Neural progenitor cell (in vitro differentiated cells): ENCODE measurements around the gene STARD3. TPM values are rescaled to one million over a fixed set of nuclear protein-coding genes. Genes with fewer than 3 reads are reported as not detected.

ENCODE experiments used
- DNase-seq: peaks from one replicate; pipeline ENCODE4 v3.0.0-alpha.2; 2016; ENCODE audit warnings: low spot score
- H2AFZ ChIP-seq: fragments of 200-600 bp; sonication (generic); replicated peaks from 2 replicates; pipeline ENCODE4 v1.6.1; 2016; ENCODE audit warnings: antibody characterized with exemption
- H3F3A ChIP-seq: fragments of 200-600 bp; sonication (generic); 2 replicates; pipeline ENCODE4 v1.6.1; 2016; ENCODE audit warnings: antibody characterized with exemption, low read depth
- H3K27ac ChIP-seq: fragments of 200-600 bp; sonication (generic); 2 replicates; pipeline ENCODE4 v1.5.1; 2016; ENCODE audit warnings: mild to moderate bottlenecking
- H3K27me3 ChIP-seq: fragments of 200-600 bp; sonication (generic); 2 replicates; pipeline ENCODE4 v1.6.1; 2016; ENCODE audit warnings: mild to moderate bottlenecking, moderate library complexity
- H3K36me3 ChIP-seq: fragments of 200-600 bp; sonication (generic); 2 replicates; pipeline ENCODE4 v1.5.1; 2016
- H3K4me1 ChIP-seq: fragments of 200-600 bp; sonication (generic); 2 replicates; pipeline ENCODE4 v1.6.1; 2016; ENCODE audit warnings: mixed run types
- H3K4me2 ChIP-seq: fragments of 200-600 bp; sonication (generic); 2 replicates; pipeline ENCODE4 v1.6.1; 2016
- H3K4me3 ChIP-seq: fragments of 200-600 bp; sonication (generic); 2 replicates; pipeline ENCODE4 v1.5.1; 2016
- H3K79me2 ChIP-seq: fragments of 200-600 bp; sonication (generic); 2 replicates; pipeline ENCODE4 v1.6.1; 2016; ENCODE audit warnings: low read depth
- H3K9ac ChIP-seq: fragments of 200-600 bp; sonication (generic); 2 replicates; pipeline ENCODE4 v1.6.1; 2016
- H3K9me3 ChIP-seq: fragments of 200-600 bp; sonication (generic); 2 replicates; pipeline ENCODE4 v1.5.1; 2016; ENCODE audit warnings: low read depth
- H4K20me1 ChIP-seq: fragments of 200-600 bp; sonication (generic); 2 replicates; pipeline ENCODE4 v1.6.1; 2016; ENCODE audit warnings: low read depth
- H3K27ac Mint-ChIP-seq: 3 replicates; pipeline ENCODE4 v1.8.0; 2021; ENCODE audit warnings: mixed read lengths
- H3K27me3 Mint-ChIP-seq: 2 replicates; pipeline ENCODE4 v1.8.0; 2022; ENCODE audit warnings: low read depth, mild to moderate bottlenecking, inconsistent platforms, moderate library complexity, mixed read lengths; ENCODE audit not compliant: insufficient read depth
- H3K36me3 Mint-ChIP-seq: 3 replicates; pipeline ENCODE4 v1.8.0; 2021; ENCODE audit warnings: mixed read lengths
- H3K4me1 Mint-ChIP-seq: 3 replicates; pipeline ENCODE4 v1.8.0; 2021; ENCODE audit warnings: mixed read lengths
- H3K4me3 Mint-ChIP-seq: 3 replicates; pipeline ENCODE4 v1.8.0; 2021; ENCODE audit warnings: mild to moderate bottlenecking, moderate library complexity, mixed read lengths
- H3K9me3 Mint-ChIP-seq: 3 replicates; pipeline ENCODE4 v1.8.0; 2020; ENCODE audit warnings: mixed read lengths
- EZH2 ChIP-seq: fragments of 200-600 bp; sonication (generic); IDR thresholded peaks from 2 replicates; pipeline ENCODE4 v1.6.1; 2017; ENCODE audit warnings: antibody characterized with exemption, mild to moderate bottlenecking, moderate library complexity
- EZH2phosphoT487 ChIP-seq: fragments of 200-600 bp; sonication (generic); IDR thresholded peaks from 2 replicates; pipeline ENCODE4 v1.6.1; 2017; ENCODE audit warnings: antibody characterized with exemption
- total RNA-seq: library from RNA; depleted of rRNA; stranded (reverse); fragments of >200 nt; gene quantifications from 2 replicates; pipeline ENCODE4 v1.2.3, GENCODE V29; 2015; ENCODE audit warnings: low replicate concordance
- TF ChIP-seq, protein P1 (sequence below): fragments of 200-600 bp; sonication (generic); IDR thresholded peaks from 2 replicates; pipeline ENCODE4 v1.5.1; 2017; ENCODE audit warnings: antibody characterized with exemption, mild to moderate bottlenecking

Gene STARD3
- total RNA-seq, 1 donor from 2014 or later, result 21.5 TPM

DNA sequence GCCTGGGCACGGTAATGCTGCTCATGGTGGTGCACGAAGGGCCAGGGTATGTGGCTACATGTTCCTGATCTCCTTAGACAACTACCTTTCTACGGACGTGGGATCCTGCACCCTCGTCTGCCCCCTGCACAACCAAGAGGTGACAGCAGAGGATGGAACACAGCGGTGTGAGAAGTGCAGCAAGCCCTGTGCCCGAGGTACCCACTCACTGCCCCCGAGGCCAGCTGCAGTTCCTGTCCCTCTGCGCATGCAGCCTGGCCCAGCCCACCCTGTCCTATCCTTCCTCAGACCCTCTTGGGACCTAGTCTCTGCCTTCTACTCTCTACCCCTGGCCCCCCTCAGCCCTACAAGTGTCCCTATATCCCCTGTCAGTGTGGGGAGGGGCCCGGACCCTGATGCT is 74.9 kb downstream of the STARD3 start:
- Histone ChIP-seq H3K9ac (no peak overlapping the region), H4K20me1 (peaks cover 9% of the 10 kb centered on the region), H3K9me3 (no peaks in the 10 kb centered on the region), H3K27me3 (no peaks in the 10 kb centered on the region), H3K27ac (no peak overlapping the region), H3F3A (no peaks in the 10 kb centered on the region), H3K4me1 (no peaks in the 10 kb centered on the region), H3K36me3 (no peaks in the 10 kb centered on the region), H3K79me2 (no peaks in the 10 kb centered on the region), H3K4me3 (no peak overlapping the region), H2AFZ (no peak overlapping the region), H3K4me2 (no peak overlapping the region)
- peaks cover 9% of the 10 kb centered on the region for H3K36me3 Mint-ChIP-seq
- TF ChIP-seq EZH2 (no peak), EZH2phosphoT487 (no peak)
- TF ChIP-seq, protein P1, sequence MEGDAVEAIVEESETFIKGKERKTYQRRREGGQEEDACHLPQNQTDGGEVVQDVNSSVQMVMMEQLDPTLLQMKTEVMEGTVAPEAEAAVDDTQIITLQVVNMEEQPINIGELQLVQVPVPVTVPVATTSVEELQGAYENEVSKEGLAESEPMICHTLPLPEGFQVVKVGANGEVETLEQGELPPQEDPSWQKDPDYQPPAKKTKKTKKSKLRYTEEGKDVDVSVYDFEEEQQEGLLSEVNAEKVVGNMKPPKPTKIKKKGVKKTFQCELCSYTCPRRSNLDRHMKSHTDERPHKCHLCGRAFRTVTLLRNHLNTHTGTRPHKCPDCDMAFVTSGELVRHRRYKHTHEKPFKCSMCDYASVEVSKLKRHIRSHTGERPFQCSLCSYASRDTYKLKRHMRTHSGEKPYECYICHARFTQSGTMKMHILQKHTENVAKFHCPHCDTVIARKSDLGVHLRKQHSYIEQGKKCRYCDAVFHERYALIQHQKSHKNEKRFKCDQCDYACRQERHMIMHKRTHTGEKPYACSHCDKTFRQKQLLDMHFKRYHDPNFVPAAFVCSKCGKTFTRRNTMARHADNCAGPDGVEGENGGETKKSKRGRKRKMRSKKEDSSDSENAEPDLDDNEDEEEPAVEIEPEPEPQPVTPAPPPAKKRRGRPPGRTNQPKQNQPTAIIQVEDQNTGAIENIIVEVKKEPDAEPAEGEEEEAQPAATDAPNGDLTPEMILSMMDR, result no peak
- H3K4me1 Mint-ChIP-seq, result no peaks in the 10 kb centered on the region
- no peak overlapping the region for H3K27ac Mint-ChIP-seq
- H3K4me3 Mint-ChIP-seq, result no peak overlapping the region
- H3K9me3 Mint-ChIP-seq, result no peaks in the 10 kb centered on the region
- DNase-seq, result no peak
- peaks cover 3% of the 10 kb centered on the region for H3K27me3 Mint-ChIP-seq

Other genes starting within 250 kb of the STARD3 start
- 19.9 and 23.2 TPM in 2 replicates for gene FBXL20, start 235.5 kb upstream of the STARD3 start, total RNA-seq
- gene MED1, start 185.9 kb upstream of the STARD3 start, total RNA-seq, result 30.0 and 35.6 TPM in 2 replicates
- gene CDK12, start 175.7 kb upstream of the STARD3 start, total RNA-seq, result 44.1 and 45.0 TPM in 2 replicates
- not detected in 2 replicates for gene NEUROD2, start 29.2 kb upstream of the STARD3 start, total RNA-seq
- gene PPP1R1B, start 10.2 kb upstream of the STARD3 start, total RNA-seq, result 0.90 TPM in 1 of 2 replicates, not detected in the other
- gene TCAP, start 28.2 kb downstream of the STARD3 start, total RNA-seq, result 0.19 and 1.3 TPM in 2 replicates
- gene PNMT, start 31.3 kb downstream of the STARD3 start, total RNA-seq, result 0.28 TPM in 1 of 2 replicates, not detected in the other
- gene PGAP3, start 50.9 kb downstream of the STARD3 start, total RNA-seq, result 6.6 and 26.1 TPM in 2 replicates
- 75.2 and 116 TPM in 2 replicates for gene ERBB2, start 62.9 kb downstream of the STARD3 start, total RNA-seq
- gene MIEN1, start 93.4 kb downstream of the STARD3 start, total RNA-seq, result 20.1 and 27.6 TPM in 2 replicates
- gene GRB7, start 100.8 kb downstream of the STARD3 start, total RNA-seq, result 6.0 and 8.0 TPM in 2 replicates
- gene IKZF3, start 227.2 kb downstream of the STARD3 start, total RNA-seq, result under 0.01 TPM in 1 of 2 replicates, not detected in the other
- not detected in 2 replicates for gene ZPBP2, start 231.1 kb downstream of the STARD3 start, total RNA-seq